ENCODE results near the gene LLGL2.

Gene LLGL2

GRCh38 chr17:75513641-75514000 lies 11.9 kb upstream of the LLGL2 start:
- DNase-seq (ENCODE audit: low read depth), result no peak
- H3K4me3 ChIP-seq (ENCODE audit: low read length), result no peak overlapping the region
- no peak for TF ChIP-seq CTCF (IDR thresholded peaks at IDR 0.05; ENCODE audit: insufficient read depth, low read depth, low read length, missing control alignments)

- DNase-seq (ENCODE audit: low read depth), result peak; percentile 88
- no peak for TF ChIP-seq CTCF (IDR thresholded peaks at IDR 0.05; ENCODE audit: insufficient read depth, low read depth, low read length, missing control alignments)
- peak overlapping the region; percentile 67 for H3K4me3 ChIP-seq (ENCODE audit: low read length)
Observed at GRCh38 chr17:75514299-75514918, 11.1 kb upstream of the LLGL2 start.

GRCh38 chr17:75514919-75515495 lies 10.5 kb upstream of the LLGL2 start:
- H3K4me3 ChIP-seq (ENCODE audit: low read length), result peak overlapping the region; percentile 67
- TF ChIP-seq CTCF (IDR thresholded peaks at IDR 0.05; ENCODE audit: insufficient read depth, low read depth, low read length, missing control alignments), result no peak
- peak; percentile 29 for DNase-seq (ENCODE audit: low read depth)

- H3K4me3 ChIP-seq (ENCODE audit: low read length), result peak within 1 kb of the TSS; percentile 67
- peak; percentile 62 for TF ChIP-seq CTCF (IDR thresholded peaks at IDR 0.05; ENCODE audit: insufficient read depth, low read depth, low read length, missing control alignments)
- DNase-seq (ENCODE audit: low read depth), result peak; percentile 93
Observed at GRCh38 chr17:75515496-75516254, 9.8 kb upstream of the LLGL2 start, which contains the start of gene CASKIN2. CASKIN2 (minus strand) TSS chr17:75515537; CDS start chr17:75513804, 1,733 bp downstream.

- DNase-seq (ENCODE audit: low read depth), result peak; percentile 95
- H3K4me3 ChIP-seq (ENCODE audit: low read length), result peak within 1 kb of the TSS; percentile 70
- TF ChIP-seq CTCF (IDR thresholded peaks at IDR 0.05; ENCODE audit: insufficient read depth, low read depth, low read length, missing control alignments), result no peak
Observed at GRCh38 chr17:75516255-75516618, 9.3 kb upstream of the LLGL2 start, which contains the start of gene TSEN54. TSEN54 (plus strand) TSS chr17:75516528; CDS start chr17:75516561, 33 bp downstream.

DNA sequence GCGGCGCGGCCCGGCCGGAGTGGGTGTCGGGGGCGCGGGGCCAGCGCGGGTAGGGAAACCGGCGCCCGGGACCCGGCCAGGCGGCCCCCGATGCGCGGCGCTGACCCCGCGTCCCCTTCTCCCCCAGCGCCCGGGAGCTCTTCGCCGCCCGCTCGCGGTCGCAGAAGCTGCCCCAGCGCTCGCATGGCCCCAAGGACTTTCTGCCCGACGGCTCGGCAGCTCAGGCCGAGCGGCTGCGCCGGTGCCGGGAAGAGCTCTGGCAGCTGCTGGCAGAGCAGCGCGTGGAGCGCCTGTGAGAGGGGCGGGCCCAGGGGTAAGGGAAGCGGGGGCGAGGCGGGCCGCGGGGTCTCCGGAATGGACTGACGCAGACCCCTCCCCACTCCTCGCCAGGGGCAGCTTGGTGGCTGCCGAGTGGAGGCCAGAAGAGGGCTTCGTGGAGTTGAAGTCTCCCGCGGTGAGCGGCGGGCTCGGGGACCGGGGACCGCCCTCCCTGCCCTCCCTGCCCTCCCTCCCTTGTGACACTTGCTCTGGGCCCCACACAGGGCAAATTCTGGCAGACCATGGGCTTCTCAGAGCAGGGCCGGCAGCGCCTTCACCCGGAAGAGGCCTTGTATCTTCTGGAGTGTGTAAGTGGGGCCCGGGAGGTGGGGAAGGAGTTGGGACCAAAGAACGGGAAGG lies 8.7 kb upstream of the LLGL2 start:
- no peak for DNase-seq (ENCODE audit: low read depth)
- peak overlapping the region; percentile 70 for H3K4me3 ChIP-seq (ENCODE audit: low read length)
- TF ChIP-seq CTCF (IDR thresholded peaks at IDR 0.05; ENCODE audit: insufficient read depth, low read depth, low read length, missing control alignments), result no peak
